NB4 (cell line): Measurements from ENCODE around the gene ABCG2.

ENCODE experiments used
- MAX ChIP-seq: IDR thresholded peaks from 2 replicates; pipeline ENCODE4 v1.6.1; 2011; ENCODE audit warnings: low read depth, low read length
- POLR2A ChIP-seq: IDR thresholded peaks from 2 replicates; pipeline ENCODE4 v1.6.1; 2011; ENCODE audit warnings: mild to moderate bottlenecking; ENCODE audit not compliant: insufficient read length; ENCODE audit errors: extremely low read depth
- TF ChIP-seq, protein P1 (sequence below): IDR thresholded peaks from one replicate; pipeline ENCODE4 v1.5.1; 2012; ENCODE audit warnings: low read depth, low read length

DNA sequence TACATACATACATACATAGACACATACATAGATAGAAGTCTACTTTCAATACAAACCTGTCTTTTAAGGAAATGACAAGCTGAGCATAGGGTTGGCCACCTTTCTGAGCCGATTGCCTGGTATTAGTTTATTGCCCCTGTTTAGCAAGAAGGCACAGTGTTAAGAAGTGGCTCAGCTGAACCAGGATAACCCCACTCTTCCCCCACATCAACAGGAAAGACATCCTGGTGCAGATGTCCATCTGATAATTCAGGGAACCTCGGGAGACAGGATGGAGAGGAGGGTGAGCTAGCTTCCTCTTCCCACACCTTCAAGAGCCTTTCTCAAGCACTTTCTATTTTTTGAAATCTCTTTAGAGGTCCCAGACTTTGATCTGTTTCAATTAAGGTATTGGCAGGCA lies 98.7 kb downstream of the ABCG2 start:
- TF ChIP-seq, protein P1, sequence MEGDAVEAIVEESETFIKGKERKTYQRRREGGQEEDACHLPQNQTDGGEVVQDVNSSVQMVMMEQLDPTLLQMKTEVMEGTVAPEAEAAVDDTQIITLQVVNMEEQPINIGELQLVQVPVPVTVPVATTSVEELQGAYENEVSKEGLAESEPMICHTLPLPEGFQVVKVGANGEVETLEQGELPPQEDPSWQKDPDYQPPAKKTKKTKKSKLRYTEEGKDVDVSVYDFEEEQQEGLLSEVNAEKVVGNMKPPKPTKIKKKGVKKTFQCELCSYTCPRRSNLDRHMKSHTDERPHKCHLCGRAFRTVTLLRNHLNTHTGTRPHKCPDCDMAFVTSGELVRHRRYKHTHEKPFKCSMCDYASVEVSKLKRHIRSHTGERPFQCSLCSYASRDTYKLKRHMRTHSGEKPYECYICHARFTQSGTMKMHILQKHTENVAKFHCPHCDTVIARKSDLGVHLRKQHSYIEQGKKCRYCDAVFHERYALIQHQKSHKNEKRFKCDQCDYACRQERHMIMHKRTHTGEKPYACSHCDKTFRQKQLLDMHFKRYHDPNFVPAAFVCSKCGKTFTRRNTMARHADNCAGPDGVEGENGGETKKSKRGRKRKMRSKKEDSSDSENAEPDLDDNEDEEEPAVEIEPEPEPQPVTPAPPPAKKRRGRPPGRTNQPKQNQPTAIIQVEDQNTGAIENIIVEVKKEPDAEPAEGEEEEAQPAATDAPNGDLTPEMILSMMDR, result no peak
- TF ChIP-seq POLR2A, result no peak
- TF ChIP-seq MAX, result no peak
